HepG2 (cell line): ENCODE measurements around the gene GRB2. TPM values are rescaled to one million over a fixed set of nuclear protein-coding genes. Genes with fewer than 3 reads are reported as not detected.

Source experiments
- AKAP8 ChIP-seq: sonication (generic); formaldehyde crosslinking; IDR thresholded peaks from 2 replicates; pipeline ENCODE4 v1.5.1; 2020; ENCODE audit warnings: mild to moderate bottlenecking, missing genetic modification reagents
- CREBL2 ChIP-seq: sonication (generic); formaldehyde crosslinking; IDR thresholded peaks from 2 replicates; pipeline ENCODE4 v1.8.1; 2023; ENCODE audit warnings: missing genetic modification reagents, mild to moderate bottlenecking, borderline replicate concordance
- FUBP1 ChIP-seq: sonication (generic); formaldehyde crosslinking; IDR thresholded peaks from 2 replicates; pipeline ENCODE4 v1.5.1; 2020; ENCODE audit warnings: missing genetic modification reagents, mild to moderate bottlenecking, borderline replicate concordance
- HMG20A ChIP-seq: IDR thresholded peaks from 2 replicates; pipeline ENCODE4 v1.6.1; 2016; ENCODE audit warnings: borderline replicate concordance
- HNF1A ChIP-seq, 2 experiments: sonication (generic) in 1 of 2; formaldehyde crosslinking in 1 of 2; IDR thresholded peaks; 2 replicates each; pipeline versions ENCODE4 v1.4.0 to v1.6.1; 2016 to 2020; ENCODE audit warnings: borderline replicate concordance in 1 of 2, low read depth in 1 of 2, mild to moderate bottlenecking in 1 of 2, missing genetic modification reagents in 1 of 2
- HNRNPL ChIP-seq: fragments of 200-400 bp; formaldehyde crosslinking; IDR thresholded peaks from 2 replicates; pipeline ENCODE4 v1.6.1; 2017; ENCODE audit warnings: mild to moderate bottlenecking, low read depth, low read length
- ZNF207 ChIP-seq: fragments of 450-650 bp; IDR thresholded peaks from 2 replicates; pipeline ENCODE4 v1.6.1; 2016; ENCODE audit warnings: antibody characterized with exemption, borderline replicate concordance
- ZNF34 ChIP-seq: sonication (generic); formaldehyde crosslinking; IDR thresholded peaks from 2 replicates; pipeline ENCODE4 v1.4.0; 2020; ENCODE audit warnings: mild to moderate bottlenecking, missing genetic modification reagents, borderline replicate concordance
- ZNF570 ChIP-seq: sonication (generic); formaldehyde crosslinking; IDR thresholded peaks from 2 replicates; pipeline ENCODE4 v1.4.0; 2020; ENCODE audit warnings: mild to moderate bottlenecking, missing genetic modification reagents, borderline replicate concordance
- ZNF597 ChIP-seq: sonication (generic); formaldehyde crosslinking; IDR thresholded peaks from 2 replicates; pipeline ENCODE4 v1.5.0; 2020; ENCODE audit warnings: missing genetic modification reagents
- ZNF878 ChIP-seq: sonication (generic); formaldehyde crosslinking; IDR thresholded peaks from 2 replicates; pipeline ENCODE4 v1.8.1; 2023; ENCODE audit warnings: mild to moderate bottlenecking, missing genetic modification reagents, moderate library complexity
- polyA plus RNA-seq, 8 experiments: library from polyadenylated mRNA; depleted of rRNA in 3 of 8; stranded (reverse) in 7 of 8; unstranded in 1 of 8; fragments of >200 nt; fragmentation: Illumina TruSeq in 4 of 8; extraction: Trizol in 4 of 8; gene quantifications; 2 replicates each; pipeline versions ENCODE4 v1.2.1 to v1.2.3, GENCODE V29; 2011 to 2016; ENCODE audit warnings: low read depth in 4 of 8, missing spikeins in 1 of 8, mixed read lengths in 1 of 8; ENCODE audit not compliant: insufficient read depth in 1 of 8
- total RNA-seq, 5 experiments: library from RNA; depleted of rRNA; stranded (reverse); fragments of >200 nt; fragmentation: Illumina TruSeq; extraction: Trizol; gene quantifications; 2 replicates each; pipeline ENCODE4 v1.2.3, GENCODE V29; 2016; ENCODE audit warnings: low read depth in 1 of 5
- TF ChIP-seq, protein P1 (sequence below): sonication (generic); formaldehyde crosslinking; IDR thresholded peaks from 2 replicates; pipeline ENCODE4 v1.4.0; 2020; ENCODE audit warnings: mild to moderate bottlenecking, missing genetic modification reagents, borderline replicate concordance

The GRB2 gene
- total and polyA plus RNA-seq, 2 of the 13 experiments (the other 11 are each of a cell fraction or from before 2014, with no cell fraction given): 84.6 to 92.3 TPM

- TF ChIP-seq HNF1A (IDR thresholded peaks at IDR 0.05; ENCODE audit: low read depth) (no peak), HNF1A (CRISPR knock-in tag; IDR thresholded peaks at IDR 0.05; ENCODE audit: borderline replicate concordance) (no peak), ZNF34 (CRISPR knock-in tag) (no peak), HNRNPL (no peak), ZNF570 (no peak), ZNF207 (no peak), HMG20A (CRISPR knock-in tag) (peak; percentile 37; the same call in 1 of the 2 replicates), FUBP1 (no peak), CREBL2 (CRISPR knock-in tag) (no peak), AKAP8 (CRISPR knock-in tag) (no peak), ZNF597 (CRISPR knock-in tag) (no peak), ZNF878 (CRISPR knock-in tag) (0 out of 2 replicates have a peak, but pooled peaks have one; percentile 43)
- TF ChIP-seq, protein P1, sequence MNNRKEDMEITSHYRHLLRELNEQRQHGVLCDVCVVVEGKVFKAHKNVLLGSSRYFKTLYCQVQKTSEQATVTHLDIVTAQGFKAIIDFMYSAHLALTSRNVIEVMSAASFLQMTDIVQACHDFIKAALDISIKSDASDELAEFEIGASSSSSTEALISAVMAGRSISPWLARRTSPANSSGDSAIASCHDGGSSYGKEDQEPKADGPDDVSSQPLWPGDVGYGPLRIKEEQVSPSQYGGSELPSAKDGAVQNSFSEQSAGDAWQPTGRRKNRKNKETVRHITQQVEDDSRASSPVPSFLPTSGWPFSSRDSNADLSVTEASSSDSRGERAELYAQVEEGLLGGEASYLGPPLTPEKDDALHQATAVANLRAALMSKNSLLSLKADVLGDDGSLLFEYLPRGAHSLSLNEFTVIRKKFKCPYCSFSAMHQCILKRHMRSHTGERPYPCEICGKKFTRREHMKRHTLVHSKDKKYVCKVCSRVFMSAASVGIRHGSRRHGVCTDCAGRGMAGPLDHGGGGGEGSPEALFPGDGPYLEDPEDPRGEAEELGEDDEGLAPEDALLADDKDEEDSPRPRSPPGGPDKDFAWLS (CRISPR knock-in tag): no peak
Observed at GRCh38 chr17:75430159-75430974, 24.9 kb upstream of the GRB2 start (continued).
